ENCODE results near the gene NINJ1. TPM values are rescaled to one million over a fixed set of nuclear protein-coding genes. Genes with fewer than 3 reads are reported as not detected.
A peak's percentile ranks its signal among the peaks of the same experiment; 100 is the strongest.

Gene NINJ1
- total RNA-seq = 103 and 110 TPM in 2 replicates

- Mint-ChIP-seq H3K9me3 (no peaks in the 10 kb centered on the region), H3K27me3 (no peaks in the 10 kb centered on the region), H3K4me3 (peak within 1 kb of the TSS; percentile 93), H3K27ac (peak within 1 kb of the TSS; percentile 97), H3K4me1 (peaks cover 60% of the 10 kb centered on the region), H3K36me3 (ENCODE audit: low read depth) (peaks cover 28% of the 10 kb centered on the region)
- peak; percentile 97 for DNase-seq
- intact Hi-C loops (cut with micrococcal nuclease) = loop anchor here (1.0 to 2.0 kb wide), 5 partner anchors 12 to 432 kb away; partner anchors contain the start of genes CARD19 and FAM120AOS
These were observed at the start of gene NINJ1 for GRCh38 chr9:93134015-93134739. TSS of gene NINJ1 (minus strand) at chr9:93134251. CDS start at chr9:93134217, 34 bp downstream.

GRCh38 chr9:93183131-93183662, 49.1 kb upstream of the NINJ1 start:
- peaks cover 3% of the 10 kb centered on the region for H3K4me1 Mint-ChIP-seq
- H3K36me3 Mint-ChIP-seq (ENCODE audit: low read depth) = no peaks in the 10 kb centered on the region
- H3K27me3 Mint-ChIP-seq = peaks cover 47% of the 10 kb centered on the region
- no peak for DNase-seq
- intact Hi-C loops (cut with micrococcal nuclease) = no loop called here
- peak overlapping the region; percentile 70 for H3K4me3 Mint-ChIP-seq
- no peaks in the 10 kb centered on the region for H3K9me3 Mint-ChIP-seq
- H3K27ac Mint-ChIP-seq = no peak overlapping the region

GRCh38 chr9:93182572-93182971, 48.5 kb upstream of the NINJ1 start:
- H3K4me3 Mint-ChIP-seq = peak overlapping the region; percentile 70
- H3K9me3 Mint-ChIP-seq = no peaks in the 10 kb centered on the region
- H3K27ac Mint-ChIP-seq = no peak overlapping the region
- peaks cover 42% of the 10 kb centered on the region for H3K27me3 Mint-ChIP-seq
- intact Hi-C loops (cut with micrococcal nuclease) = no loop called here
- no peaks in the 10 kb centered on the region for H3K36me3 Mint-ChIP-seq (ENCODE audit: low read depth)
- H3K4me1 Mint-ChIP-seq = peaks cover 3% of the 10 kb centered on the region
- DNase-seq = no peak

GRCh38 chr9:93181672-93182435, 47.8 kb upstream of the NINJ1 start:
- intact Hi-C loops (cut with micrococcal nuclease) = no loop called here
- Mint-ChIP-seq H3K27me3 (peaks cover 36% of the 10 kb centered on the region), H3K27ac (no peak overlapping the region), H3K4me3 (no peak overlapping the region), H3K4me1 (peaks cover 3% of the 10 kb centered on the region), H3K36me3 (ENCODE audit: low read depth) (no peaks in the 10 kb centered on the region), H3K9me3 (no peaks in the 10 kb centered on the region)
- no peak for DNase-seq

GRCh38 chr9:93180938-93181337, 46.9 kb upstream of the NINJ1 start:
- Mint-ChIP-seq H3K4me1 (peaks cover 3% of the 10 kb centered on the region), H3K4me3 (no peak overlapping the region), H3K36me3 (ENCODE audit: low read depth) (no peaks in the 10 kb centered on the region), H3K27ac (no peak overlapping the region), H3K27me3 (peaks cover 27% of the 10 kb centered on the region), H3K9me3 (no peaks in the 10 kb centered on the region)
- DNase-seq = no peak
- intact Hi-C loops (cut with micrococcal nuclease) = no loop called here

GRCh38 chr9:93178851-93179786, 45.1 kb upstream of the NINJ1 start:
- peaks cover 20% of the 10 kb centered on the region for H3K27me3 Mint-ChIP-seq
- H3K27ac Mint-ChIP-seq = no peak overlapping the region
- H3K36me3 Mint-ChIP-seq (ENCODE audit: low read depth) = no peaks in the 10 kb centered on the region
- H3K9me3 Mint-ChIP-seq = no peaks in the 10 kb centered on the region
- H3K4me1 Mint-ChIP-seq = peaks cover 3% of the 10 kb centered on the region
- DNase-seq = no peak
- intact Hi-C loops (cut with micrococcal nuclease) = no loop called here
- H3K4me3 Mint-ChIP-seq = no peak overlapping the region

- Mint-ChIP-seq H3K27me3 (peaks cover 9% of the 10 kb centered on the region), H3K36me3 (ENCODE audit: low read depth) (no peaks in the 10 kb centered on the region), H3K27ac (no peak overlapping the region), H3K4me3 (no peak overlapping the region), H3K9me3 (no peaks in the 10 kb centered on the region), H3K4me1 (no peaks in the 10 kb centered on the region)
- no peak for DNase-seq
- intact Hi-C loops (cut with micrococcal nuclease) = no loop called here
These were observed 43.6 kb upstream of the NINJ1 start for GRCh38 chr9:93177676-93178075.

GRCh38 chr9:93174976-93175375, 40.9 kb upstream of the NINJ1 start:
- DNase-seq = no peak
- no peaks in the 10 kb centered on the region for H3K4me1 Mint-ChIP-seq

GRCh38 chr9:93173365-93174051, 39.5 kb upstream of the NINJ1 start:
- Mint-ChIP-seq H3K27me3 (peaks cover 2% of the 10 kb centered on the region), H3K27ac (no peak overlapping the region), H3K4me3 (no peak overlapping the region), H3K9me3 (no peaks in the 10 kb centered on the region), H3K4me1 (peaks cover 2% of the 10 kb centered on the region), H3K36me3 (ENCODE audit: low read depth) (no peaks in the 10 kb centered on the region)
- DNase-seq = no peak
- intact Hi-C loops (cut with micrococcal nuclease) = no loop called here

More at GRCh38 chr9:93174976-93175375, 40.9 kb upstream of the NINJ1 start:
- H3K36me3 Mint-ChIP-seq (ENCODE audit: low read depth) = no peaks in the 10 kb centered on the region
- H3K27ac Mint-ChIP-seq = no peak overlapping the region
- intact Hi-C loops (cut with micrococcal nuclease) = no loop called here
- H3K4me3 Mint-ChIP-seq = no peak overlapping the region
- H3K27me3 Mint-ChIP-seq = no peaks in the 10 kb centered on the region
- no peaks in the 10 kb centered on the region for H3K9me3 Mint-ChIP-seq

GRCh38 chr9:93172666-93173364, 38.8 kb upstream of the NINJ1 start:
- Mint-ChIP-seq H3K4me3 (no peak overlapping the region), H3K9me3 (no peaks in the 10 kb centered on the region), H3K36me3 (ENCODE audit: low read depth) (no peaks in the 10 kb centered on the region), H3K27ac (no peak overlapping the region), H3K4me1 (peaks cover 2% of the 10 kb centered on the region), H3K27me3 (peaks cover 2% of the 10 kb centered on the region)
- intact Hi-C loops (cut with micrococcal nuclease) = no loop called here
- no peak for DNase-seq

GRCh38 chr9:93171261-93171990, 37.4 kb upstream of the NINJ1 start:
- Mint-ChIP-seq H3K27me3 (peaks cover 5% of the 10 kb centered on the region), H3K4me1 (peaks cover 2% of the 10 kb centered on the region), H3K36me3 (ENCODE audit: low read depth) (no peaks in the 10 kb centered on the region), H3K27ac (no peak overlapping the region), H3K9me3 (no peaks in the 10 kb centered on the region), H3K4me3 (no peak overlapping the region)
- DNase-seq = no peak
- intact Hi-C loops (cut with micrococcal nuclease) = no loop called here

GRCh38 chr9:93170571-93170970, 36.5 kb upstream of the NINJ1 start:
- Mint-ChIP-seq H3K36me3 (ENCODE audit: low read depth) (no peaks in the 10 kb centered on the region), H3K27me3 (peaks cover 5% of the 10 kb centered on the region), H3K9me3 (no peaks in the 10 kb centered on the region), H3K27ac (no peak overlapping the region), H3K4me3 (no peak overlapping the region), H3K4me1 (peaks cover 2% of the 10 kb centered on the region)
- DNase-seq = no peak
- intact Hi-C loops (cut with micrococcal nuclease) = no loop called here

All from activated CD4-positive, alpha-beta T cell treated with anti-CD3 and anti-CD28 coated beads, Interleukin-2, amount 10 ng/mL, durations not matched to agents 24 days and 14 days (primary cell).